Measurements from ENCODE around the gene SETDB2.

GRCh38 chr13:49410006-49410405, 34.1 kb upstream of the SETDB2 start:
- TF ChIP-seq POLR2A (IDR thresholded peaks at IDR 0.05) (no peak), CTCF (IDR thresholded peaks at IDR 0.05) (no peak)
